GM18502 (cell line): Measurements from ENCODE around the gene CDC20B.
"Not testable (repeated sequence)": the region's sequence is repeated elsewhere in the genome, so short reads cannot be mapped to it uniquely, and the experiment has no call there.

Experiments
- ATAC-seq: cut with Tn5 transposase; IDR thresholded peaks from one replicate; pipeline ENCODE4 v1.9.1; 2021; ENCODE audit warnings: mild to moderate bottlenecking; ENCODE audit not compliant: unreplicated experiment, poor library complexity

CDC20B gene

DNA sequence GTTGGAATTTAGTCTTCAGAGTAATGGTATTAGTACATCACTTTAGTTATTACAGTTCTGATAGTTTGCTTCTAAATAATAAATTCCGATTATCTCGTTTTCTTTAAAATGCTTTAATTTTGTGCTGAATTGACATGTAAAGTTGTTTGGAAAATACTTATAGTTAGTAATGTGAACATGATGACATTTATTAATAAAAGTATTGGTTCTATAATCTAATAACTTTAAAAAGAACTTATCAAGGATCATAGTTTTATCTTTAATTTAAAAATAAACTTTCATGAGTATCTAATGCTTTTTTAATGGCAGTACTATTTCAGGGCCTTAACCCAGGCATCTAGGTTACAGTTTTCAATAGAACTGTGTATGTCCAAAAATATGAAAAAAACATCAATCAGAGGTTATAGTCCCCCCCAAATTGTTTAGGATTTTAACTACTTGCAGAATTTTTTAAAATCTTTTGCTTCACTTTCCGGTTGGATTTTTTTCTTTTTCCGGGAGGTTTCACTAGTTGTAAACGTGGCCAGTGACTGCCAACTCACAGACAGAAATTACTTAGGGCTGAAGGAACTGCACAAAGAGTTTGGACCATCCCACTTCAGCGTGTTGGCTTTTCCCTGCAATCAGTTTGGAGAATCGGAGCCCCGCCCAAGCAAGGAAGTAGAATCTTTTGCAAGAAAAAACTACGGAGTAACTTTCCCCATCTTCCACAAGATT, 12.3 kb downstream of the CDC20B start:
- ATAC-seq: no peak

DNA sequence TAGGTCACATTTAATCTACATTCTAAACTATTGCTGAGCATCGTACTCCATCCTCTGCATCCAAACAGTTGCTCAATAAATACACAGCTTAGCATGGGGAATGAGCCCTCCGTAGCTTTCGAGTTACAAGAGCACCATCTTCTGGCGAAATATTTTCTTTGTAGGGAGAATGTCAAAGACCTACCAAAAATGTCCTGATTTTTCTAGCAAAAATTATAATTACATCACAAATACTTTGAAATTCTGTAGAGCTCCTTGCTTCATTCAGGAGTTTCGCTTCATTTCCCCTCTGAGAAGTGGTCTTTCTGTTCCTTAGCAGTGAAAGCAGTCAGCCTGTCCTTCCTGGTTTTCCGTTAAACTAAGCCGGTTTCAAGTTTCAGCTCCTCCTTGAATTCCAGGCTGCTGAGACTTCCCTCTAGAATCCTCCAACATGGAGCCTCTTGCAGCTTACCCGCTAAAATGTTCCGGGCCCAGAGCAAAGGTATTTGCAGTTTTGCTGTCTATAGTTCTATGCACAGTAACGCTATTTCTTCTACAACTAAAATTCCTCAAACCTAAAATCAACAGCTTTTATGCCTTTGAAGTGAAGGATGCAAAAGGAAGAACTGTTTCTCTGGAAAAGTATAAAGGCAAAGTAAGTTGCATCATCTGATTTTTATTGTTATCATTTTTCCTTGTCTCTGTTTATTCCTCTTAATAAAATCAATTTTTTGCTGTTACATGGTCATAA, 13.0 kb downstream of the CDC20B start, which contains the start of gene GPX8:
Gene GPX8, plus strand, starts transcription at position 409 of the 730 bp plus-strand sequence. Its CDS starts 22 bp downstream, at position 431.
- no peak for ATAC-seq

DNA sequence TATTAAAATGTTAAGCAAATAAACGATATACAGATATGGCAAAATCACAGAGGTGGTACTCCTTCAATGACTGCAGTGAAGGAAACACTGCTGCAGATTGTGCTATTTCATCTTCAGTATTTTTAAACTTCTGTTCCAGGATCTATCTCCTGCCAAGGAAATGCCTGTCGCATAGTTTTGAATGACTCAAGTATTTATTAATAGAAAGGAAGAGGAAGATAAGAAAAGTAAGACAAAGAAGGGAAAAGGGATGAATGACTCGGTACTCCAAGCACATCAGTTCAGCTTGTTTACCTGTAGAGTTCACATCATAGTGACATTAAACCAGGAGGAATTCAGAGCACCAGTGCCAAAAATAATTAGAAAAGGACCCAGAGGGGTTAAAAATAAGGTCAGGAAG, 18.1 kb downstream of the CDC20B start:
- no peak for ATAC-seq

DNA sequence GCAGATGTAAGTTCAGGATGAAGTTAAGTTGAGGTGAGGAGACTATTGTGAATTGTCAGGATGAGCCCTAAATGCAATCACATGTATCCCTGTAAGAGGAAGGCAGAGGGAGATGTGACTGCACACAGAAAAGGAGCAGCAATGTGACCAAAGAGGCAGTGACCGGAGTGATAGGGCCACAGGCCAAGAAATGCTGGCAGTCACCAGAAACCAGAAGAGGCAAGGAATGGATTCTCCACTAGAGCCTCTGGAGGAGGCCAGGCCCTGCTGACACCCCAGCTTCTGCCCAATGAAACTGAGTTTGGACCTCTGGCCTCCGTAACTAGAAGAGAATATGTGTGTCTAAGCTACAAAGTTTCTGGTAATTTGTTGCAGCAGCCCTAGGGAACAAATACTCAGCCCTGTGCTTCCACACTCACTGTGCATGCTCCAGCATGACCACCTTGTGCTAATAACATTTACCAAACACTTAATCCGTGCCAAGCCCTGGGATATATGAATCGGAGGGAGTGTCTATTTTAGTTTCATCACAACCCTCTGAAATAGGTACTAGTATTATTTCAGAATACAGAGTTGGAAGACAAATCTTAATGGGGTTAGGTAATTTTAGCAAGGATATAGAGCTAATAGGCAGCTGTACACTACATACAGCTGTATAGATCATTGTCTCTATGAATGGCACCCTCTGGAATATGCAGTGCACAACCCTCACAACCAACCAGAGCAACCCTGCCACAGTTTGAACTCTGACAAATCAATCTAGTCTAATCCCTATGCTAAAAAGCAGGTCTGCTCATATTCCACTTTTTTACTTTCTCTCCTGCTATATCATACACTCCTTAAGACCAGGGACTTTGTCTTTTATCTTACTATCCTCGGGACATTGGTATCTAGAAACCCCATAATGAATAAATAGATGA, 20.8 kb downstream of the CDC20B start:
- ATAC-seq: no peak

DNA sequence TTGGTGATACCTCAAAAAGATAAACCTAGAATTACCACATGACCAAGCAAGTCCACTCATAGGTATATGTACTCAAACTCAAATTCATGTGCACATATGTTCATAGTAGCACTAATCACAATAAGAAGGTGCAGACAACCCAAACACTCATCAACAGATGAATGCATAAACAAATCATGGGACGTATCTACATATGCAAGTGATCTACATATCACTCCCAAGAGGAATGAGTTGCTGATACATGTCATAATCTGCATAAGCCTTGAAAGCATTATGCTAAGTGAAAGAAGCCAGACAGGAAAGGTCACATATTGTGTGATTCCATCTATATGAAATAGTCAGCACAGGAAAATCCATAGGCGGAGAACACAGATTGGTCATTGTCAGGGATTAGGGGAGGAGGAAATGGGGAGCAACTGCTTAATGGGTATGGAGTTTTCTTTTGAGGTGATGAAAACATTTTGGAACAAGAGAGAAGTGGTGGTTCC, 23.6 kb downstream of the CDC20B start:
- ATAC-seq: no peak

DNA sequence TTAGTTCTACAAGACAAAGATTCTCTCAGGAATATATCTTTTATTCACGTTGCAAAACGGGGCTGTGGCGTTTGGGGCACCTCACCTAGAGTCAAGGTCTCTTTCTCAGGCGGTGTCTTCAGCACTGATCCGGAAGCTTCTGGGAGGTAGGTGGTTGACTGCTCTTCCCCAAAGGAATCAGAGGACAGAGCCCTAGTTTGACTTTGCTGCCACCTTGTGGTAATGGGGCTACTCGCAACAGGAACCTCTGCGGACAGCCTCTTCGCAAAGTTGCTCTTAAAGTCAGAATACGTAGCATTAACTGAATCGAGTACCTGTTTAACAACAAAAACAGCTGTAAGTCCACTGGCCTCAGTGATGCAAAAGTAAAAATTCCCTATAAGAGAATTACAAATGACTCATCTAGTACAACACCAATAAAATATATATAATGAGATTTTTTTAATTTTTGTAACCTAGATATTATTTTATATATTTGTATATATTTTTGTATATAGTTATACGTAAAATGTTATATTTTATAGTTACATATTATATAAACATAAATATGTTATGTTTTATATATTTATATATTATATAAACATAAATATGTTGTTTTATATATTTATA, 26.3 kb downstream of the CDC20B start:
- peak; percentile 72 for ATAC-seq

DNA sequence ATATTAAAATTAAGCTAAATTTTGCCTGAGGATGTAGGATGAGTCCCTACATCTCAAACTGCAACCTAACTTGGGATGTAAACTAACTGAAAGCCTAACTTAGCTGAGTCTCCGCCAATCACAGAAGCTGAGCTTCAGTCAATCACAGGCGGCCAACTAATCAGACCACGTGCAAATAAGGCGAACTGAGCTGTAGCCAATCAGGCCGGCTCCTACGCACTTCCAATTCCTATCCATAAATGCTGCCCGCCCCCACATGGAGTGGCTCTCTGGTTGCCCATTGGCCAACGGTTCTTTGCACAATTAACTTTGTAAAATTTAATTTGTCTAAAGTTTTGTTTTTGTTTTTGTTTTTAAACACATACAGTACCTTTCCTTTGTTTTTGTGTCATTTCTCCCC, 26.9 kb downstream of the CDC20B start:
- ATAC-seq: no peak

DNA sequence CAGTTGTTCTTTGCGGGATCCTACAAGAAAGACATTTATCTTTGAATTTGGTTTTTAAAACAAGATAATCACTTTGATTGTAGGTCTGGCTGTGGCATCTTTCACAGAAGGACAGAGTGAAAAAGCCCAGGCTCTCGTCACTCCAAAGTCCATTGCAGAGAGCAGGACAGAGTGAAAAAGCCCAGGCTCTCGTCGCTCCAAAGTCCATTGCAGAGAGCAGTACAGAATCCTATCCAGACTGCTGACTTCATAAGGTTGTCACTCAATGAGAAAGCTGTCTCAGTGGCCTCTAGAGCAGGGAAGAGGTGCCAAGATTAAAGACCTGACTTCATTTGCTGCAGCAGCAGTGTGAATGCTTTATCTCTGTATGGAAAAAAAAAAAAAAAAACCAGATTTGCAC, 29.4 kb downstream of the CDC20B start:
- ATAC-seq: no peak

DNA sequence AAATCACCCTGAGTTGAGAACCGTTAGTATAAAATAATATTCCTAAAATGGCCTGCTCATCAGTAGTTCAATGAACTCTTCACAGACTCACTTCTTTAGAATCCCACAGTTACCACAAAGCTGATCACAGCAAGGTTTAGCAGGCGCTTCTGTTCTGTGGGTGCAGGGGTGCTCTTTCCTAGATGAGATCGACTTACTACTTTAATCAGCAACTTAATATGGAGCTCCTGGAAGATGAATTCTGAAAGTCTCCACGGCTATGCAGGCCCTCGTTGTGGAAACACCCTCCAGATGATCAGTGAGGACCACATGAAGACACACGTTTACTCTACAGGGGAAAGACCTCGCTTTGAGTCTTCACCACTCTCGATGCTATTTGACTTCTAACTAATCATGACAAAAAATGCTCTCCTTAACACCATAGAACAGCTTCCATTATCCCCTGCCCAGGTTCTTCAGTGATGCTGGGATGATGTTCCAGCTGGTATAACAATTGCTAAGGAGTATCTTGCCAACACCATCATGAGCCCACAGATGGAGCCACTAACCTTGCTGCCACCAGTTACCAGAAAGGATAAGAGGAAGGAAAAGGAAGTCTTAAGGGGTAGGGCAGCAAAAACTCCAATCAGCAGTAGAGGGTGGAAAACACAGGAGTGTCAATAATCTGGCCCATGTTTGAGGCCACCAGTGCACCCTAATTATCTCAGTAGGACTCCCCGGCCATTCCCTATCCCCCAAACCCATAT, 30.9 kb downstream of the CDC20B start:
- ATAC-seq: no peak

DNA sequence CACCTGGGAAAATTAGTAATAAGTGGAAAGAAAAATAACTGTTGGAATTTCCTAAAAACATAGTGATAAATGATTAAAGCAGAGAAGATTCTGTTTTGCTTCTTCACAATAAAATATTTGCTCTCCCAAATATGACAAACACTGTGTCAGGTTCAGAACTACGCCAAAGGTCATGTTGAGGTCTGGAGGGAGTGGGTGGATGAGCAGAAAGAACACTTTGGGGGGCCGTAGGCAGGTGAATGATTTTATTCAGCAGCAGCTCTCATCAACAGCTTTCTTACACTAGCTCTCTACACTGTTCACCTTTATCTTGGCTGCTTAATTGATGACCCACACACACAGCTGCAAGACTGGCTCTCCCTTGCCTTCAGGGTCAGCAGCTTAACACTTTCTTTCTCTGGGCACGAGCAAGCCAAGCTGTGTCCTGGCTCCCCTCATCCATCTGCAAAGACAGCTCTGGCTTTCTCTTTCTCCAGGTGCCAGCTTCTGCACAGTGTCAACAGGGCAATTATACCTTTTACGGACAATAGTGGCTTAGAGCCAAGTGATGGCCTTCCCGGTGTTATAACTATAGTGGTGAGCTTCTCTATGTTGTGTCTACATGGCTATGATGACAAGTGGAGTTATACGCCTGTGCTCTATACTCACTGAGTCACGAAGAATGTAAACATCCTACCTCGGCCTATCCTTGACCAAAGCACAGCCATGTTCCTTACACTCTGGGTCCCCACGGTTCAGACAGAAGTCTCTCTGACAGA, 31.9 kb downstream of the CDC20B start:
- no peak for ATAC-seq

DNA sequence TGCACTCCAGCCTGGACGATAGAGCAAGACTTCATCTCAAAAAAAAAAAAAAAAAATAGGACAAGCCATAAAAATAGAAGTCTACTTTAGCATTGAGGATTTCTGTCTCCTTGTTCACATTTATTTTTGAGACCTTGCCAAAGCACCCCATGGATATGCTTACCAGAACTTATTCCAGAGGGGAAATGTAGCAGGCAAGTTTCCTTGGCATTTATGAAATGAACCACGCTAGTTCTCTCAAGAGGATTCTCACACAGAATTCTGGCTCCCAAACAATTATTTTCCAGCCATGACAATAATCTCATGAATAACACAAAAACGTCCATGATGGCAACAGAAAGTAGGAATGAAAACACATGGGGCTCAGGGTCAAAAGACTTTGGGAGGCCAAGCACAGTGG, 36.5 kb downstream of the CDC20B start:
- ATAC-seq: no peak

DNA sequence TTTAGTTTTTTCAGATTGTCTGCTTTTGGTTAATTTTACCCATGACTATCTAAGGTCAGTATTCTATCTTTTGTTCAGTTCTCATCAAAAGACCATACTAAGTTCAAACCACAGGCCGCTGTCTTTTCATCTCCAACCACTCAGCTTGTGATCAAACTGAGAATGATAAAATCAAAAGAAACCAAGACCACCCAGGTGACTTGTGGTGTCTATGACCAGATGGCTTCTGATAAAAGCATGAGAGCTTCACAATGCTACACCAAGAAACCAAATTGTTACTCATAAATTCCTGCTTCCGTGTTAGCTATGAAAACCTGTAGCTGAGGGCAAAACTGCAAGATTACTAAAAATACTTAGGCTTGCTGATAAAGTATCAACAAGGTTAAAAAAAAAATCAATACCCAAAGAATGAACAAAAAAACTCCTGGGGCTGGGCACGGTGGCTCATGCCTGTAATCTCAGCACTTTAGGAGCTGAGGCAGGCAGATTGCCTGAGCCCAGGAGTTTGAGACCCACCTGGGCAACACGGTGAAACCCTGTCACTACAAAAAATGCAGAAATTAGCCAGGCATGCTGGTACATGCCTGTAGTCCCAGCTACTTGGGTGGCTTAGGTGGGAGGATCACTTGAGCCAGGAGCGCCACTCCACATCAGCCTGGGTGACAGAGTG, 38.8 kb downstream of the CDC20B start:
- ATAC-seq: no peak

DNA sequence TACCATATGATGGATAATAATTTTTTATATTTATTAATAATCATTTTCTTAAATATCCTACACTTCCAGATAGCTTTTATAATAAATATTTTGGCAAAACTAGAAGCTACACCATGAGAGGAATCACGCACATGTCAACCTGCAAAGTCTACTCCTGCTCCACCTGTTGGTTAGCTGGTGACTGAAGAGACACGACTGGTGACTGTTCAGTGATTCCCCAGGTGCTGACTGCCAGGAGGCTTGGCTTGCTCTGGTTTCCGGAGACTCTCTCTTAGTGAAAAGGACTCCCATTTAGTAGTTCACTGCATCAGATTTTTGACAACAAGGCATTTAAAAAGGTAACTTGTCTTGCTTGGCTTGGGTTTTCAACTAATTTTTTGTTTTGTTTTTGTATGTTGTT, 49.6 kb downstream of the CDC20B start:
- ATAC-seq: no peak

DNA sequence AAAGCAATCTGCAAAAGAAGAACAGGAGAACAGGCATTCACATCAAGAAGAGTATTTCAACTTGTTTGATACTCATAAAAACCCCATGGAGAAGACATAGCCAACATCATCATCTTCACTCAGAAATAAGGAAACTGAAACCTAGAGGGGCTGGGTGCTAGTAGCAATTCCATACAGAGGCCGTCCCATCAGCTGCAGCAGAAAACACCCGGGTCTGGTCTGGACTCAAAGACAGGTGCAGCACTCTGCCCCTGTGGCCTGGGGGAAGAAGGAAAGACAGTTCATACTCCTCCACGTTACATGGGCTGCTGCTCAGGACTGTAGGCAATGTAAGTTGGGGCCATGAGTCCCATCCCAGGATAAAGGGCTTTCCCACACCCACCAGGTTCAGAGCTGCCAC, 58.9 kb downstream of the CDC20B start:
- ATAC-seq: no peak

DNA sequence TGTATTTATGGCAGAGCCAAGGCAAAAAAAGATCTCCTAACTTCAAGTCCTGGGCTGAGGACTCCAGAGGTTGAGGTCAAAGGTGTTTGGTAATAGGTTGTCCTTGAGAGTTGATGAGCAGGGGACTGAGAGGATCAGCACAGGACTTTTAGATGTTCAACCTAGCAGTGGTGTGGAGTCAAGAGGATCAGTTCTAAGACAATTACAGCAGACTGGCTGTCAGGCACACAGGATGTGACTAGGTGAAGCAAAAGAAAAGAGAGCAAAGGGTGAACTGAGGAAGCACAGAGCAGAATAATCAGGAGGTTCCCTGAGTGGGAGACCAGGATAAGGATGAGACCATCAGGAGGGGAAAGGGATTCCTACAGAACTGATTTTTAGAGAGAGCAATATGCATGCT, 59.6 kb downstream of the CDC20B start:
- ATAC-seq: no peak

DNA sequence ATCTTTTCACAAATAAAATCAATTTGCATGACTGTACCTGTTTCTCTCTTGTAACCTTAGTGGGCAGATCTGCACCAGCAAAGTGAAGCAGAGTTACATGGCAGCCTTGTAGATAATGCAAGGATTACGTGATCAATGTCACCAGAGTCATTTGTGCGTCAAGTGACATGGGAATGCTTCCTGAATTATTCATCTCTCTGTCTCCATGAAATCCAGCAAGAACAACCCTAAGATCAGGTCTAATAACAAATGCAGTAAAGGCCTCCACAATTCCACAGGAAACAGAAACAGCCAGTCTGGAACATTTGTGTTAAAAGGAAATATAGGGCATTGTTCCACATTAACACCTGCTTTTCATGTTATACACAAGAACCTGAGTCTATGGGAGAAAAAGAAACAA, 62.8 kb downstream of the CDC20B start:
- ATAC-seq: no peak

DNA sequence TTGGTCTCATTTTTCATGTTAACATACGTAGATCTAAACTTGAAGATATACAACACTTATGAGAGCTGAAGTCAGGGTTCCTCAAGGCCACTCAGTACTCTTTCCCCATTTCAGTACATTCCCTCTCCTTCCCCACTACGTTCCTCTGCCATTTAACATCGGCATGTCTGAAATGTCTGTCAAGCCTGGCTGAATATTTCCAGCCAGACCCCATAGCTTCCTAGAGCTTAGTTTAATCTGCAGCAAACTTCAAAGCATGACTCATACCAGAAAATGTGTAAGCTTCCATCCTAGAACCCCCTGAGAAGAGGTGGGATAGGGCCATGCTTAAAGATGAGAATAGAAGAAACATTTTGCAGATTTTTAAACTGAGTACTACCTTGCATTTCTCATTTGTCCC, 64.3 kb downstream of the CDC20B start:
- ATAC-seq: no peak

DNA sequence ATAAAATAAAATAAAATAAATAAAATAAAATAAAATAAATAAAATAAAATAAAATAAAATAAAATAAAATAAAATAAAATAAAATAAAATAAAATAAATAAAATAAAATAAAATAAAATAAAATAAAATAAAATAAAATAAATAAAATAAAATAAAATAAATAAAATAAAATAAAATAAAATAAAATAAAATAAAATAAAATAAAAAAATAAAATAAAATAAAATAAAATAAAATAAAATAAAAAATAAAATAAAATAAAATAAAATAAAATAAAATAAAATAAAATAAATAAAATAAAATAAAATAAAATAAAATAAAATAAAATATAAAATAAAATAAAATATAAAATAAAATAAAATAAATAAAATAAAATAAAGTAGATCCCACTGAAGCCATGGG, 67.0 kb downstream of the CDC20B start:
- ATAC-seq: not testable (repeated sequence)
